Prostate gland (tissue), 2 donors: ENCODE data around the gene EHD1.

Experiments used
- POLR2A ChIP-seq: fragments of 450-650 bp; IDR thresholded peaks from one replicate; pipeline ENCODE4 v1.6.1; 2016; ENCODE audit warnings: antibody characterized with exemption, mild to moderate bottlenecking
- POLR2AphosphoS5 ChIP-seq: sonication (generic); formaldehyde crosslinking; IDR thresholded peaks from one replicate; pipeline ENCODE4 v1.6.1; 2017; ENCODE audit warnings: antibody characterized with exemption
- TF ChIP-seq, protein P1 (sequence below), 4 experiments: fragments of 200-600 bp in 2 of 4; fragments of 450-650 bp in 2 of 4; sonication (generic) in 2 of 4; IDR thresholded peaks; 1 replicate in 3 of 4; 2 replicates in 1 of 4; pipeline ENCODE4 v1.5.1; 2016 to 2019; ENCODE audit warnings: antibody characterized with exemption in 4 of 4, mild to moderate bottlenecking in 2 of 4, moderate library complexity in 2 of 4

DNA sequence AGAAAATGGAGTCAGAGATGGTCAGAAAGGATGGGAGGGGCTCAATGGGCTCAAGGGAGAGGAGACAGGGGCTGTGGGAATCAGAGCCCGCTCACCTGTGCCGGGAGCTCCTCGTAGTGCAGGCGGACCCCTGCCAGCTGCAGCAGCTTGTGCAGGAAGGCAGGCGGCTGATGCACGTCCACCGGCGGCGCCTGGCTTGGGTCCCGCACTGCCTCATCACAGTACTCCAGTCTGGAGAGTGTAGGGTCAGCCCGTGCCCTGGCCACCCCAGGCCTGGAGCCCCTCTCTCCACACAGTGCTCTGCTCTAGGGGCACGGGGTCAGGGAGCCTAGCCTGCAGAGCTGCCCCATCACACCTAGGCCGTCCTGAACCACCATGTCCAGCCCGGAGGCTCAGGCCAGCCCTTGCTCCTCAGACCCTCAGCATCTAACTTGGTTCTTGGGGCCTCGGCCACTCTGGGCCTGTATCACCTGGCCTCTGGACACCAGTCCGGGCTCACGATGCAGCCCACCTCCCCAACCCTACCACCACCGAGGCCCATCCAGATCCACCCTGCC, 34.8 kb upstream of the EHD1 start:
- no peak for TF ChIP-seq POLR2A
- TF ChIP-seq POLR2AphosphoS5 = no peak
- TF ChIP-seq, protein P1, sequence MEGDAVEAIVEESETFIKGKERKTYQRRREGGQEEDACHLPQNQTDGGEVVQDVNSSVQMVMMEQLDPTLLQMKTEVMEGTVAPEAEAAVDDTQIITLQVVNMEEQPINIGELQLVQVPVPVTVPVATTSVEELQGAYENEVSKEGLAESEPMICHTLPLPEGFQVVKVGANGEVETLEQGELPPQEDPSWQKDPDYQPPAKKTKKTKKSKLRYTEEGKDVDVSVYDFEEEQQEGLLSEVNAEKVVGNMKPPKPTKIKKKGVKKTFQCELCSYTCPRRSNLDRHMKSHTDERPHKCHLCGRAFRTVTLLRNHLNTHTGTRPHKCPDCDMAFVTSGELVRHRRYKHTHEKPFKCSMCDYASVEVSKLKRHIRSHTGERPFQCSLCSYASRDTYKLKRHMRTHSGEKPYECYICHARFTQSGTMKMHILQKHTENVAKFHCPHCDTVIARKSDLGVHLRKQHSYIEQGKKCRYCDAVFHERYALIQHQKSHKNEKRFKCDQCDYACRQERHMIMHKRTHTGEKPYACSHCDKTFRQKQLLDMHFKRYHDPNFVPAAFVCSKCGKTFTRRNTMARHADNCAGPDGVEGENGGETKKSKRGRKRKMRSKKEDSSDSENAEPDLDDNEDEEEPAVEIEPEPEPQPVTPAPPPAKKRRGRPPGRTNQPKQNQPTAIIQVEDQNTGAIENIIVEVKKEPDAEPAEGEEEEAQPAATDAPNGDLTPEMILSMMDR (IDR thresholded peaks at IDR 0.05) = no peak
